ENCODE measurements around the gene IQGAP2.

The IQGAP2 gene

GRCh38 chr5:76724871-76725270 lies 321.8 kb downstream of the IQGAP2 start:
- no peak for TF ChIP-seq TAF1 (IDR thresholded peaks at IDR 0.05; ENCODE audit: low read depth)
- no peak for TF ChIP-seq CREB1 (IDR thresholded peaks at IDR 0.05; ENCODE audit: low read depth)
- no peak for TF ChIP-seq CEBPB (IDR thresholded peaks at IDR 0.05)
- no peak for TF ChIP-seq MAX (IDR thresholded peaks at IDR 0.05)
- TF ChIP-seq YY1 (IDR thresholded peaks at IDR 0.05; ENCODE audit: low read depth), result no peak
- no peak for TF ChIP-seq USF1 (IDR thresholded peaks at IDR 0.05)

- TF ChIP-seq TCF12 (IDR thresholded peaks at IDR 0.05; ENCODE audit: low read depth) (no peak), TAF1 (IDR thresholded peaks at IDR 0.05; ENCODE audit: low read depth) (no peak), FOXM1 (IDR thresholded peaks at IDR 0.05; ENCODE audit: borderline replicate concordance, low read depth) (no peak), EP300 (IDR thresholded peaks at IDR 0.05; ENCODE audit: borderline replicate concordance) (no peak), CEBPB (IDR thresholded peaks at IDR 0.05) (no peak), USF1 (IDR thresholded peaks at IDR 0.05) (no peak), TEAD4 (IDR thresholded peaks at IDR 0.05) (no peak), YY1 (IDR thresholded peaks at IDR 0.05; ENCODE audit: low read depth) (no peak), EGR1 (IDR thresholded peaks at IDR 0.05) (no peak), RAD21 (IDR thresholded peaks at IDR 0.05; ENCODE audit: low read depth) (no peak), REST (IDR thresholded peaks at IDR 0.05; ENCODE audit: low read depth) (no peak), NFIC (IDR thresholded peaks at IDR 0.05) (no peak), MAX (IDR thresholded peaks at IDR 0.05) (no peak), ZBTB7A (IDR thresholded peaks at IDR 0.05; ENCODE audit: low read depth) (no peak), CREB1 (IDR thresholded peaks at IDR 0.05; ENCODE audit: low read depth) (no peak)
Observed at GRCh38 chr5:76728965-76729364, 325.9 kb downstream of the IQGAP2 start.

- TF ChIP-seq CREB1 (IDR thresholded peaks at IDR 0.05; ENCODE audit: low read depth) (no peak), TEAD4 (IDR thresholded peaks at IDR 0.05) (no peak), RAD21 (IDR thresholded peaks at IDR 0.05; ENCODE audit: low read depth) (no peak), TAF1 (IDR thresholded peaks at IDR 0.05; ENCODE audit: low read depth) (no peak), YY1 (IDR thresholded peaks at IDR 0.05; ENCODE audit: low read depth) (no peak), ZBTB7A (IDR thresholded peaks at IDR 0.05; ENCODE audit: low read depth) (no peak), USF1 (IDR thresholded peaks at IDR 0.05) (no peak), FOXM1 (IDR thresholded peaks at IDR 0.05; ENCODE audit: borderline replicate concordance, low read depth) (no peak), NFIC (IDR thresholded peaks at IDR 0.05) (no peak), MAX (IDR thresholded peaks at IDR 0.05) (no peak), CEBPB (IDR thresholded peaks at IDR 0.05) (no peak)
Observed at GRCh38 chr5:76729373-76730290, 326.5 kb downstream of the IQGAP2 start.

GRCh38 chr5:76732405-76733048 lies 329.4 kb downstream of the IQGAP2 start:
- TF ChIP-seq TCF12 (IDR thresholded peaks at IDR 0.05; ENCODE audit: low read depth), result no peak
- no peak for TF ChIP-seq EGR1 (IDR thresholded peaks at IDR 0.05)
- TF ChIP-seq CEBPB (IDR thresholded peaks at IDR 0.05), result no peak
- no peak for TF ChIP-seq TAF1 (IDR thresholded peaks at IDR 0.05; ENCODE audit: low read depth)
- no peak for TF ChIP-seq MAX (IDR thresholded peaks at IDR 0.05)
- no peak for TF ChIP-seq CREB1 (IDR thresholded peaks at IDR 0.05; ENCODE audit: low read depth)
- no peak for TF ChIP-seq REST (IDR thresholded peaks at IDR 0.05; ENCODE audit: low read depth)
- no peak for TF ChIP-seq ZBTB7A (IDR thresholded peaks at IDR 0.05; ENCODE audit: low read depth)
- no peak for TF ChIP-seq YY1 (IDR thresholded peaks at IDR 0.05; ENCODE audit: low read depth)
- no peak for TF ChIP-seq EP300 (IDR thresholded peaks at IDR 0.05; ENCODE audit: borderline replicate concordance)
- no peak for TF ChIP-seq TEAD4 (IDR thresholded peaks at IDR 0.05)
